Pancreas (tissue), 10 donors: ENCODE data around the gene LMF1. TPM values are rescaled to one million over a fixed set of nuclear protein-coding genes. Genes with fewer than 3 reads are reported as not detected.

Source experiments
- ATAC-seq, 4 donors: fragments of 200-7000 bp; cut with Tn5 transposase; one replicate each; pipeline versions ENCODE4 v1.8.0 to v1.9.1; 2020; ENCODE audit warnings: mild to moderate bottlenecking in 4 of 4, moderate library complexity in 4 of 4
- DNase-seq, 6 donors: peaks; one replicate each; pipeline ENCODE4 v3.0.0-alpha.2; 2020
- FAIRE-seq: peaks from 2 replicates; lab custom pipeline; 2012; peaks lifted over from hg19 to GRCh38; lab: Jason Lieb, UNC
- H3K27ac ChIP-seq, 4 donors: fragments of 200-600 bp; sonication (generic); 1 replicate in 3 of 4; 2 replicates in 1 of 4; pipeline versions ENCODE4 v1.5.0 to v1.8.0; 2020
- H3K27me3 ChIP-seq, 4 donors: fragments of 200-600 bp; one replicate each; pipeline ENCODE4 v1.8.0; 2021
- H3K36me3 ChIP-seq, 3 donors: fragments of 200-600 bp; sonication (generic) in 1 of 3; one replicate each; pipeline versions ENCODE4 v1.5.0 to v1.8.0; 2020 to 2021
- H3K4me1 ChIP-seq, 3 donors: fragments of 200-600 bp; one replicate each; pipeline ENCODE4 v1.8.0; 2021
- H3K4me3 ChIP-seq, 4 donors: fragments of 200-600 bp; sonication (generic) in 2 of 4; one replicate each; pipeline versions ENCODE4 v1.5.0 to v1.8.0; 2020 to 2021
- H3K9me3 ChIP-seq, 4 donors: fragments of 200-600 bp; one replicate each; pipeline ENCODE4 v1.8.0; 2021
- CTCF ChIP-seq, 4 donors: fragments of 200-600 bp; sonication (generic) in 3 of 4; IDR thresholded peaks; one replicate each; pipeline versions ENCODE4 v1.5.0 to v1.8.0; 2021; ENCODE audit warnings: antibody characterized with exemption in 4 of 4
- WGBS, 2 donors: extraction: QIAGEN DNeasy Blood & Tissue Kit; methylation state at CpG; one replicate each; pipeline ENCODE4 v1.1.7; 2013; 5-methylcytosine and 5-hydroxymethylcytosine counted together
- intact Hi-C, 3 donors: fragments of 100-400 bp; cut with DNase I; formaldehyde crosslinking; loops; one replicate each; pipeline versions ENCODE4 v1.11.1 to v1.14.2; 2022
- polyA plus RNA-seq, 2 donors: library from polyadenylated mRNA; stranded (reverse); fragments of 200-250 nt; gene quantifications; one replicate each; pipeline ENCODE4 v1.2.3, GENCODE V29; 2013
- total RNA-seq, 6 donors: library from RNA; stranded (reverse); fragmentation: NEBNext Ultra II Directional in 4 of 6; extraction: Animal tissue kit (Norgen Biotek cat#: 25700) in 4 of 6; gene quantifications; one replicate each; pipeline versions ENCODE4 v1.2.1 to v1.2.4, GENCODE V29; 2021 to 2023
- donor health status: healthy with polysubstance abuse.
- donor health status: DM: no; HTN: no; CAD: no; lungs with moderate emphysema.
- donor health status: DM: no; HTN: no; CAD: no.
- donor health status: control.
- donor health status: control.
- donor health status: Bipolar disorder and iron deficiency.
- donor health status: DM: yes; HTN: yes; CAD: no.
- donor health status: DM: no; HTN: no; CAD: no.
- donor health status: DM: no; HTN: no; CAD: no.
- donor health status: DM: yes; HTN: yes; CAD: no.

Gene LMF1
- total and polyA plus RNA-seq, 8 donors: 9.3 to 64.6 (median 15.7) TPM

- no peaks in the 10 kb centered on the region for H3K4me1 ChIP-seq
- no peaks in the 10 kb centered on the region for H3K36me3 ChIP-seq
- no peak for TF ChIP-seq CTCF (IDR thresholded peaks at IDR 0.05)
- FAIRE-seq (no peak), ATAC-seq (peak in 1 of 4 donors; percentile 19), DNase-seq (no peak)
- 63 to 77% methylated on average over 32 to 33 of the region's 33 CpGs for WGBS, 2 donors
- H3K27ac ChIP-seq: no peak overlapping the region
- intact Hi-C loops: no loop called here
- H3K4me3 ChIP-seq: no peak overlapping the region
- H3K9me3 ChIP-seq: no peaks in the 10 kb centered on the region
- no peaks in the 10 kb centered on the region for H3K27me3 ChIP-seq
Observed at GRCh38 chr16:842711-843560, 127.8 kb downstream of the LMF1 start.

- intact Hi-C loops: no loop called here
- WGBS, 2 donors: 52 to 73% methylated on average over 16 to 19 of the region's 19 CpGs
- no peaks in the 10 kb centered on the region for H3K36me3 ChIP-seq
- ATAC-seq (peak in 3 of 4 donors; percentile 59 to 90 (median 85)), DNase-seq (peak in 2 of 6 donors; percentile 15 to 65), FAIRE-seq (no peak)
- no peak overlapping the region for H3K27ac ChIP-seq
- no peaks in the 10 kb centered on the region for H3K4me1 ChIP-seq
- no peak overlapping the region for H3K4me3 ChIP-seq
- H3K27me3 ChIP-seq: no peaks in the 10 kb centered on the region
- H3K9me3 ChIP-seq: no peaks in the 10 kb centered on the region
- TF ChIP-seq CTCF (IDR thresholded peaks at IDR 0.05): no peak
Observed at GRCh38 chr16:842061-842476, 128.7 kb downstream of the LMF1 start.

- no peaks in the 10 kb centered on the region for H3K9me3 ChIP-seq
- H3K4me3 ChIP-seq: no peak overlapping the region
- H3K27me3 ChIP-seq: no peaks in the 10 kb centered on the region
- no peaks in the 10 kb centered on the region for H3K36me3 ChIP-seq
- H3K27ac ChIP-seq: no peak overlapping the region
- intact Hi-C loops: no loop called here
- WGBS, 2 donors: 64 to 79% methylated on average over 27 of the region's 27 CpGs
- TF ChIP-seq CTCF (IDR thresholded peaks at IDR 0.05): no peak
- H3K4me1 ChIP-seq: no peaks in the 10 kb centered on the region
- FAIRE-seq (no peak), DNase-seq (no peak), ATAC-seq (no peak)
Observed at GRCh38 chr16:841455-842060, 129.2 kb downstream of the LMF1 start.

- Histone ChIP-seq H3K4me3 (no peak overlapping the region), H3K27me3 (no peaks in the 10 kb centered on the region), H3K36me3 (no peaks in the 10 kb centered on the region), H3K4me1 (no peaks in the 10 kb centered on the region), H3K9me3 (no peaks in the 10 kb centered on the region), H3K27ac (no peak overlapping the region)
- ATAC-seq (no peak), FAIRE-seq (no peak), DNase-seq (peak in 1 of 6 donors; percentile 49)
- intact Hi-C loops: no loop called here
- no peak for TF ChIP-seq CTCF (IDR thresholded peaks at IDR 0.05)
- WGBS, 2 donors: 60 to 70% methylated on average over 34 of the region's 34 CpGs
Observed at GRCh38 chr16:840561-841454, 130.0 kb downstream of the LMF1 start.
